Stimulated activated CD4-positive, alpha-beta T cell treated with anti-CD3 and anti-CD28 coated beads, Interleukin-4, amount 100 ng/mL, for 48 hours (primary cell): Measurements from ENCODE around the gene PRRX2.

ENCODE experiments used
- DNase-seq, 2 donors: peaks; one replicate each; pipeline ENCODE4 v3.0.0-alpha.2; 2020; ENCODE audit warnings: low read depth in 2 of 2

Gene PRRX2

GRCh38 chr9:129665389-129665775 lies at the start of gene PRRX2:
Gene PRRX2 (plus strand): TSS chr9:129665647. CDS start chr9:129665868, 221 bp downstream.
- DNase-seq: peak; percentile 20 to 34

GRCh38 chr9:129617167-129617566 lies 48.3 kb upstream of the PRRX2 start:
- DNase-seq: no peak

DNA sequence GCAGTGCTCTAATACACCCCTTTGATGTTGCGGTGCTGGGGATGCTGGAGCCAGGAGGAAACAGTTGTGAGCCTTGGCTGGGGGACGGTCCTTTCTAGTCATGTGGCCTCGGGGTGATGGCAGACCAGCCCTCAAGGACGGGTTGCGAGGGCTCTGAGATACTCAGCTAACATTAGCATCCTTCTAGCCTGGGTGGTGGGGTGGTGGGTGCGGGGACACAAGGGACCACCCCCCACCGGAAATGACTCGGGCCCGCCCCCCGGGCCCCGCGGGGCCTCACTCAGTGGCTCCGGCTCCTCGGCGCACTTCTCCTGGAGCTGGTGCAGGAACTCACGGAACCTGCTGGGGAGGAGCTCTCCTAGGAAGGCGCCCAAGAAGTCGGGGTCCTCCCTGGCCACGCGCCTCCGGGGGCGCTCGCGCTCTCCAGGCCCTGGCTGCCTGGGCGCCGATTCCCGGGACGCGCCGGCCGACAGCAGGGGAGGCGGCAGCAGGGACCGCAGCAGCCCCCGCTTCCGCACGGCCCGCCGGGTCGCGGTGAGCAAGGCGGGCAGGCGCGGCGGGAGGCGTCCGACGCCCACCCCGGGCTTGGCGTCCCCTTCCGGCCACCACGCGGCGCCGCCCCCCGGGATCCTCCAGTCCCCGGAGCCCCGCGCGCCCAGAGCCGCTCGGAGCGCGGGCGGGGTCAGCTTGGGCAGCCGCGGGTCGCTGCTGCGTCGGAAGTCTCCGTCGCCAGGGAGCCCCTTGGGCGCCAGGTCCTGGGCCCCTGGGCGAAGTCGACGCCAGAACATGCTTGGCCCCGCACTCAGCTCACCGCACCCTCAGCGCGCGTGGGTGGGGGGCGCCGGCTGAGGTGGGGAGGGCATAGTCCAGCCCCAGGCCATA lies 45.4 kb upstream of the PRRX2 start:
- DNase-seq: no peak

- no peak for DNase-seq
These were observed 44.7 kb upstream of the PRRX2 start, which contains the start of gene C9orf50 for GRCh38 chr9:129620669-129621295. Gene C9orf50 (minus strand): TSS chr9:129621101. CDS start chr9:129620574, 527 bp downstream.

DNA sequence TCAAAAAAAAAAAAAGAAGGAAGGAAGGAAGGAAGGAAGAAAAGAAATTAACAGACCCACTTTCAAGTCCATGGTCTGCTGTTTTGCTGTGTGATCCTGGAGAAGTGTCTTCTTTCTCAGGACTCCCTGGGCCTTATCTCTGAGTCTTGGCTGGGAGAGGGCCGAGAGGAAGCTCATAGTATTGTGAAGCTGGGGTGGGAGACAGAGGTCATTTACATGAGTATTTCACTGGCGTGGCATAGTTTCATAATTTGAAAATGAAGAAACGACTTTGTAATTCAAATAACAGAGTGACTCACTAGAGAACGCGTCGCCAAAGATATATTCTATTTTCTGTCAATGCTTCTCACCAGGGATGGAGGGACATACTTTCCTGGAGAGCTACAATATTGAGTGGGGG lies 42.1 kb upstream of the PRRX2 start:
- DNase-seq: no peak

GRCh38 chr9:129624168-129624759 lies 41.2 kb upstream of the PRRX2 start:
- peak; percentile 65 to 72 for DNase-seq

- no peak for DNase-seq
These were observed 40.5 kb upstream of the PRRX2 start for GRCh38 chr9:129624947-129625346.

GRCh38 chr9:129626079-129626624 lies 39.3 kb upstream of the PRRX2 start, which contains the start of gene NTMT1:
Gene NTMT1 (plus strand): TSS chr9:129626163. CDS start chr9:129632704, 6,541 bp downstream.
- DNase-seq: peak; percentile 79 to 92

DNA sequence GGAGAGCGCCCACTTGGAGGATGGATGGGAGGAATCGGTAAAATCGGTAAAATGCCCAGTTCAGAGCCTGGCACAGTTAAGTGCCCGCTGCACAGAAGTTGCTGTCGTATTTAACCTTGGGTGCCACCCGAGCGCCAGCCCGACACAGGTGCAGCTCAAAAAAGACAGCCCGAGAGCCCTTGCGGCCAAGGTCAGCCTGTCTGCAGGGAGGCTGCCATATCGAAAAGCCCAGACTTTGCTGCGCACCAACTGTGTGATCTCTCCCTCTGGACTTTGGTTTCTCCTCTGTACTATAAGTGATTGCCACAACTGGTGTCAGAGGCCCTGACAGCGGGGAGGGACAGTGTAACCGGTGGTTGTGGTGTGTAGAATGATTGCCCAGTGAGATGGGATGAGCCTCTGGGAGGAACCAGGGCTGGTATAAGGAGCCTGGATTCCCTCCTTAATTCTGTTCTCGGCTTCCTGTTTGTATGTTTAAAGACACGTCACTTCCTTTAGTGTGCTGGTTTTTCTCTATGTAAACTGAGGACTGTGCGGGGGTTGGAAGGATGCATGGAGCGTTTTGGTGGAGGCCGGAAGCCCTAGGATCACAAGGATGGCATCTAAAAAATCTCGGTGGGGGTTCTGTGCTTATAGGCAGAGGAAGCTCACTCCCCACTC lies 38.7 kb upstream of the PRRX2 start:
- no peak for DNase-seq

DNA sequence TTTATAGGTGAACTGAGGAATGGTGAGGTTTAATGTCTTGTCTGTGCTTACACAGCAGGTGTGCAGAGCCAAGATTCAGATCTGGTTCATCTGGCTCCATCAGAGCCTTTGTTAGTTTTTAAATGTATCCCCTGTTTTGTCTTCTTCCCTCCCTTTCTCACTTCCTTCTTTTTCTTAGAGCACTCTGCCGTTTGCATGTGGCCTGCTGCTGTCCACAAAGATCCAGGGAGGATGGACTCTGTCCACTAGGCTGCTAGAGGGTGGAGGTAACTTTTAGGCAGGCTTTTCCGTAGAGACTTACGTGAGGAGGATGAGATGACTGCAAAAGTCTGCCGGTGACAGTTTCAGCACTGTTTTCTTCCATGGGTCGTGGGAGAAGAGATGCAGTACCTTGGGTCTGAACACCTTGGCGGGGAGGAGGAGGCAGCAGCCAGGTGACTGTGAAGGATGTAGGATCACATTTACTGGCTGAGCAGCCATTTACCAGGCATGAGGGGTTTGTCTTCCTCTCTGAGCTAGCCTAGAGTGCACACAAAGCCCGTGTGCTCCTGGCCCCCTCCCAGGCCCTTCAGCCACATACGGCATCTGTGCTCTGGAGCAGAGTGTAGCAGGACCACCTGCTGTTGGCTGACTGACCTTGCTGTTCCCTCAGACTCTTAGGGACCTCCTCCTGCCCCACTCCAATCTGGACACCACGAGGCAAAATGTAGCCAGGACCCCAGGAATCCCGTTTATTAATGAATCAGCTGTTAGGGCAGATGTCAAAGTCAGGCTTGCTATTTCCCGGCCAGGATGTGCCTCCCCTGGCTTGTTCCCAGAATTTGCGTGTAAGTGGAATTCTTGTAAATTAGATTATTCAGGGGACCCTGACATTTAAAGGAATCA lies 37.6 kb upstream of the PRRX2 start:
- DNase-seq: no peak

GRCh38 chr9:129628709-129629108 lies 36.7 kb upstream of the PRRX2 start:
- no peak for DNase-seq

GRCh38 chr9:129629251-129629820 lies 36.1 kb upstream of the PRRX2 start:
- no peak for DNase-seq

- DNase-seq: no peak
These were observed 34.3 kb upstream of the PRRX2 start for GRCh38 chr9:129630967-129631673.

DNA sequence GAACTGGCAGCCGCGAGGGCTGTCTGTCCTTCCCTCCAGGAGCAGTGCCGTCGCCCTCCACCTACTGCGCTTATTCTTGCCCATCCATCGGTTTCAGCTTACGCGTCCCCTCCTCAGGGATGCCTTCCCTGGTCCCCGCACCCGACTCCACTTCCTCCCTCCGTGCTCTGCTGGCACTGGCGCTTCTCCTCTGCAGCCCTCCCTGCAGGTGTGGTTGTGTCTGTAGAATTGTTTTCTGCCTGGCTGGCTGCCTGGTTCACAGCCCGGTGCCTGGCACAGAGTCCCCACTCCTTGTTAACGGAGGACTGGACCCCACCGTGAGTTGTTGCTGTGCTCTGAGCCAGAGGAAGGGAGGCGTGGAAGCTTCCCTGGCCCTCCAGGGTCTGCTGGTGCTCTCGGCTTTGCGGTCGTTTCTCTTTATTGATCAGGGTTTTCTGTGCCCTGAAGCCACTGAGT lies 33.7 kb upstream of the PRRX2 start:
- no peak for DNase-seq

DNA sequence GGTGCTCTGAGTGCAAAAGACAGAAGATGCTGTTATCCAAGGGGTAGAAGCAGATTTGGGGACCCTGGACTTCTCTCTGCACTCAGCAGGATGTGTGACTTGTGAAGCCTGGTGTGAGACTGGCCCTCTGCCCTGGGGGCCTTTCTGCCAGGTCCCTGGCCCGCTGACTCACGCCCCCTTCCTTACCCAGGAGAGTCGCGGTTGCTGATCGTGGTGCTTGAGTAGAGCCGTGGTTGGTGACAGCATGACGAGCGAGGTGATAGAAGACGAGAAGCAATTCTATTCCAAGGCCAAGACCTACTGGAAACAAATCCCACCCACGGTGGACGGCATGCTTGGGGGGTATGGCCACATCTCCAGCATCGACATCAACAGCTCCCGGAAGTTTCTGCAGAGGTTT lies 33.0 kb upstream of the PRRX2 start:
- no peak for DNase-seq

DNA sequence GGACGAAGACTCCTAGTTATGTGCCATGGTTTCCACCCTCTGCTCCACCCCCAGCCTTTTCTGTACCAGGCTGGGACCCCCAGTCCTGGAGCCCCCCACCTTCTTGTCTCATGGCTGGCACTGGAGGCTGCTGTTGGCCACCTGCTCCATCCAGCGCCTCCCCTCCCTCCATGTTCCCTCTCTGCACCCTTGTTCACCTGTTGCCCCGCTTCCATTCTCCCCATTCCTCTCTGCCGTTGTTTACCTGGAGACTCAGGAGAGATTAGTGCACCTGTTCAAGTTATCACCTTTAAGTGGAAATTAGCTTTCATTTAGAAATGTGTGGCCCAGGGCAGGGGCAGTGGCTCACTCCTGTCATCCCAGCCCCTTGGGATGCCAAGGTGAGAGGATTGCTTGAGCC lies 32.2 kb upstream of the PRRX2 start:
- DNase-seq: no peak

GRCh38 chr9:129633848-129634247 lies 31.6 kb upstream of the PRRX2 start:
- DNase-seq: no peak

DNA sequence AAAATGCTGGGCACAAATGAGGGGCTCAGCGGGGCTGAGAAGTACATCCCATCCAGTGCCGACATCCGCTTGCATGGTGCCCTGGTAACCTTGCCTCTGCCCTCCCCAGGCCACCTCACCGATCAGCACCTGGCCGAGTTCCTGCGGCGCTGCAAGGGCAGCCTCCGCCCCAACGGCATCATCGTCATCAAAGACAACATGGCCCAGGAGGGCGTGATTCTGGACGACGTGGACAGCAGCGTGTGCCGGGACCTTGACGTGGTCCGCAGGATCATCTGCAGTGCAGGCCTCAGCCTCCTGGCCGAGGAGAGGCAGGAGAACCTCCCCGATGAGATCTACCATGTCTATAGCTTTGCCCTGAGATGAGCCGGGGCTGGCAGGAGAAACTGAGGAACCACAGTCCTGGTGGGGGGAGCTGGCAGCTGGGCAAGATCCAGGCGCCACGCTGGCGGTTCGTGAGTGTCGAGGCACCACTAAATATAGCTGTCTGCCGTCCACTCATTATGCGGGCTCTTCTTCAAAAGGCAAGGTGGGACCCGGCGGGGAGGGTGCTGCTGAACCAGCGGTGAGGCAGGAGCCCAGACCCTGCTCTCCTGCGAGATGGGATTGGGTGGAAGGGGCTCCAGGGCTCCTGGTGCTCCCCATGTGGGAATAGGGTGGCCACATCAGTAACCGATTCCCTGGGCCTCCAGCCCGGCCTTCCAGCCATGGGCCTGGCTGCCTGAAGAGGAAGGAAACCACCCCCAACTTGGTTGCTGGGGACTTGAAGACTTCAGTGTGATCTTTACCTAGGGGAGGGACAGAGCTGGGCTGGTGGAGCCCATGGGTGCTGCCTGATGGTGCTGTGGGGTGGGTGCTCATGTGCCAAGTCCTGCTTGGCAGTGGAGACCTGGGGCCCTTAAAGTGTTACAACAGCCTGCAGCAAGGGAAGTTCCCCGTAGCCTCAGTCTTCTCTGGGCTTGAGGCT lies 30.1 kb upstream of the PRRX2 start:
- DNase-seq: no peak
